Progenitor cell of endocrine pancreas (in vitro differentiated cells): Measurements from ENCODE around the gene PNPO. TPM values are rescaled to one million over a fixed set of nuclear protein-coding genes. Genes with fewer than 3 reads are reported as not detected.
A peak's percentile ranks its signal among the peaks of the same experiment; 100 is the strongest.

Source experiments
- DNase-seq: peaks from one replicate; pipeline ENCODE4 v3.0.0; 2021; ENCODE audit warnings: low spot score; ENCODE audit not compliant: unreplicated experiment
- H3K27ac Mint-ChIP-seq: 2 replicates; pipeline ENCODE4 v1.8.0; 2021; ENCODE audit warnings: mild to moderate bottlenecking, moderate library complexity, mixed read lengths
- H3K27me3 Mint-ChIP-seq: 2 replicates; pipeline ENCODE4 v1.8.0; 2021; ENCODE audit warnings: mixed read lengths
- H3K36me3 Mint-ChIP-seq: 2 replicates; pipeline ENCODE4 v1.8.0; 2022; ENCODE audit warnings: mixed read lengths; ENCODE audit not compliant: insufficient read depth
- H3K4me1 Mint-ChIP-seq: 2 replicates; pipeline ENCODE4 v1.8.0; 2021; ENCODE audit warnings: low read depth, mixed read lengths
- H3K4me3 Mint-ChIP-seq: 2 replicates; pipeline ENCODE4 v1.8.0; 2021; ENCODE audit warnings: low read depth, mild to moderate bottlenecking, moderate library complexity, mixed read lengths
- H3K9me3 Mint-ChIP-seq: 2 replicates; pipeline ENCODE4 v1.8.0; 2021; ENCODE audit warnings: low read depth, mixed read lengths
- CTCF ChIP-seq: fragments of 200-600 bp; sonication (generic); IDR thresholded peaks from one replicate; pipeline ENCODE4 v1.5.0; 2021; ENCODE audit warnings: antibody characterized with exemption, mild to moderate bottlenecking; ENCODE audit not compliant: unreplicated experiment
- total RNA-seq: library from RNA; stranded (reverse); gene quantifications from 2 replicates; pipeline ENCODE4 v1.2.1, GENCODE V29; 2021

PNPO gene
- total RNA-seq, 1 donor from 2014 or later = 12.2 TPM

- H3K36me3 Mint-ChIP-seq = peaks cover 33% of the 10 kb centered on the region
These were observed 37.0 kb downstream of the PNPO start for GRCh38 chr17:47978324-47978723.

GRCh38 chr17:47980541-47980940 lies 39.2 kb downstream of the PNPO start:
- DNase-seq = no peak
- Mint-ChIP-seq H3K4me1 (peaks cover 39% of the 10 kb centered on the region), H3K36me3 (peaks cover 29% of the 10 kb centered on the region), H3K27me3 (peaks cover 5% of the 10 kb centered on the region), H3K4me3 (no peak overlapping the region), H3K9me3 (no peaks in the 10 kb centered on the region), H3K27ac (no peak overlapping the region)
- no peak for TF ChIP-seq CTCF

More at GRCh38 chr17:47978324-47978723, 37.0 kb downstream of the PNPO start:
- peak; percentile 86 for TF ChIP-seq CTCF
- no peak overlapping the region for H3K27ac Mint-ChIP-seq
- peaks cover 31% of the 10 kb centered on the region for H3K4me1 Mint-ChIP-seq
- no peaks in the 10 kb centered on the region for H3K9me3 Mint-ChIP-seq
- DNase-seq = peak; percentile 62
- H3K27me3 Mint-ChIP-seq = peaks cover 5% of the 10 kb centered on the region
- H3K4me3 Mint-ChIP-seq = no peak overlapping the region

GRCh38 chr17:47981462-47981861 lies 40.1 kb downstream of the PNPO start:
- Mint-ChIP-seq H3K4me1 (peaks cover 44% of the 10 kb centered on the region), H3K36me3 (peaks cover 26% of the 10 kb centered on the region), H3K27ac (peak overlapping the region; percentile 79)

GRCh38 chr17:47982091-47982617 lies 40.8 kb downstream of the PNPO start:
- Mint-ChIP-seq H3K4me3 (no peak overlapping the region), H3K9me3 (no peaks in the 10 kb centered on the region), H3K36me3 (peaks cover 27% of the 10 kb centered on the region), H3K27ac (peak overlapping the region; percentile 79), H3K4me1 (peaks cover 51% of the 10 kb centered on the region), H3K27me3 (peaks cover 5% of the 10 kb centered on the region)
- TF ChIP-seq CTCF = no peak
- no peak for DNase-seq

More at GRCh38 chr17:47981462-47981861, 40.1 kb downstream of the PNPO start:
- H3K9me3 Mint-ChIP-seq = no peaks in the 10 kb centered on the region
- no peak for DNase-seq
- TF ChIP-seq CTCF = no peak
- no peak overlapping the region for H3K4me3 Mint-ChIP-seq
- H3K27me3 Mint-ChIP-seq = peaks cover 5% of the 10 kb centered on the region

GRCh38 chr17:47982645-47983390 lies 41.4 kb downstream of the PNPO start:
- TF ChIP-seq CTCF = no peak
- no peaks in the 10 kb centered on the region for H3K9me3 Mint-ChIP-seq
- no peak for DNase-seq
- peaks cover 5% of the 10 kb centered on the region for H3K27me3 Mint-ChIP-seq
- peak overlapping the region; percentile 34 for H3K4me3 Mint-ChIP-seq
- H3K4me1 Mint-ChIP-seq = peaks cover 57% of the 10 kb centered on the region
- H3K36me3 Mint-ChIP-seq = peaks cover 22% of the 10 kb centered on the region
- H3K27ac Mint-ChIP-seq = peak overlapping the region; percentile 79
